Omental fat pad (tissue), 4 donors: ENCODE measurements around the gene SLC16A6. TPM values are rescaled to one million over a fixed set of nuclear protein-coding genes. Genes with fewer than 3 reads are reported as not detected.
"Not testable (repeated sequence)": the region's sequence is repeated elsewhere in the genome, so short reads cannot be mapped to it uniquely, and the experiment has no call there.

Experiments used
- ATAC-seq: fragments of 150-250 bp; one replicate; pipeline ENCODE4 v1.9.1; 2016; ENCODE audit warnings: mild to moderate bottlenecking, moderate library complexity; ENCODE audit not compliant: low FRiP score
- DNase-seq: peaks from one replicate; pipeline ENCODE4 v3.0.0-alpha.2; 2019; ENCODE audit warnings: low spot score
- CTCF ChIP-seq, 3 donors: fragments of 450-650 bp; IDR thresholded peaks; one replicate each; pipeline ENCODE4 v1.5.1; 2016 to 2017; ENCODE audit warnings: antibody characterized with exemption in 3 of 3, mild to moderate bottlenecking in 3 of 3, moderate library complexity in 2 of 3
- total RNA-seq, 4 donors: library from RNA; depleted of rRNA; stranded (reverse); fragments of >200 nt; gene quantifications; one replicate each; pipeline ENCODE4 v1.1.0, GENCODE V29; 2016

The SLC16A6 gene
- 1 to 10 TPM in 3 of 4 donors, under 1 TPM in 1; 0.38 to 7.3 (median 2.2) TPM for total RNA-seq

- DNase-seq = no peak
- no peak for TF ChIP-seq CTCF (IDR thresholded peaks at IDR 0.05)
- ATAC-seq = peak; percentile 28
Observed at GRCh38 chr17:68290955-68291835, at the start of gene SLC16A6, which contains the start of gene ARSG. SLC16A6 (minus strand) TSS chr17:68291127; CDS start chr17:68278320, 12,807 bp downstream. ARSG (plus strand) TSS chr17:68291495; CDS start chr17:68307494, 15,999 bp downstream.

- DNase-seq (no peak), ATAC-seq (no peak)
- TF ChIP-seq CTCF (IDR thresholded peaks at IDR 0.05) = no peak
Observed at GRCh38 chr17:68334393-68334792, 43.5 kb upstream of the SLC16A6 start.

GRCh38 chr17:68331932-68332331, 41.0 kb upstream of the SLC16A6 start:
- ATAC-seq, DNase-seq: not testable (repeated sequence)

GRCh38 chr17:68329331-68329730, 38.4 kb upstream of the SLC16A6 start:
- ATAC-seq = no peak
- no peak for DNase-seq
- no peak for TF ChIP-seq CTCF (IDR thresholded peaks at IDR 0.05)

GRCh38 chr17:68328676-68329075, 37.7 kb upstream of the SLC16A6 start:
- DNase-seq (no peak), ATAC-seq (no peak)
- no peak for TF ChIP-seq CTCF (IDR thresholded peaks at IDR 0.05)

- TF ChIP-seq CTCF (IDR thresholded peaks at IDR 0.05) = no peak
- no peak for ATAC-seq
Observed at GRCh38 chr17:68327823-68328557, 37.1 kb upstream of the SLC16A6 start.

GRCh38 chr17:68326681-68327080, 35.8 kb upstream of the SLC16A6 start:
- DNase-seq (no peak), ATAC-seq (no peak)
- TF ChIP-seq CTCF (IDR thresholded peaks at IDR 0.05) = no peak

More at GRCh38 chr17:68327823-68328557, 37.1 kb upstream of the SLC16A6 start:
- no peak for DNase-seq
